ENCODE measurements around the gene GAS7. TPM values are rescaled to one million over a fixed set of nuclear protein-coding genes. Genes with fewer than 3 reads are reported as not detected.
"Not testable (repeated sequence)": the region's sequence is repeated elsewhere in the genome, so short reads cannot be mapped to it uniquely, and the experiment has no call there.

The GAS7 gene
- total RNA-seq, 6 experiments from 2014 or later, result 1.6 to 7.1 (median 2.7) TPM

DNA sequence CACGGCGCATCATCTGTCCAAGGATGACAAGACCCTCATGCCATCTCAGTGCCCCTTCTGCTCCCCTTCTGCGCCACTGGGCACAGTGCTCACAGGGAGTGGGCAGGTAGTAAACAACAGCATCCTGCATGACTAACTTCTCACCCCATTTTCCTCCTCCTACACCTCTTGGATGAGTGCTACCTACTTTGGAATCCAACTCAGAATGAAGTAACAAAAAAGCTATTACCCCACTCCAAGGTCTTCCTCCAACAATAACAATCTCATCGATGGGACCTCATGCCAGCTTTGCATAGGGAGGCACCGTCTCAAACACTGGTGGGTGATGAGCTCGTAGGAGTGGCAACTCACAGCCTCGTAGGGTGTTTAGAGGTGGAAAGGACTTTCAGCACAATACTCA, 194.7 kb downstream of the GAS7 start:
- no peaks in the 10 kb centered on the region for H3K9me3 ChIP-seq
- H3K27me3 ChIP-seq, result no peaks in the 10 kb centered on the region
- TF ChIP-seq, protein P1, sequence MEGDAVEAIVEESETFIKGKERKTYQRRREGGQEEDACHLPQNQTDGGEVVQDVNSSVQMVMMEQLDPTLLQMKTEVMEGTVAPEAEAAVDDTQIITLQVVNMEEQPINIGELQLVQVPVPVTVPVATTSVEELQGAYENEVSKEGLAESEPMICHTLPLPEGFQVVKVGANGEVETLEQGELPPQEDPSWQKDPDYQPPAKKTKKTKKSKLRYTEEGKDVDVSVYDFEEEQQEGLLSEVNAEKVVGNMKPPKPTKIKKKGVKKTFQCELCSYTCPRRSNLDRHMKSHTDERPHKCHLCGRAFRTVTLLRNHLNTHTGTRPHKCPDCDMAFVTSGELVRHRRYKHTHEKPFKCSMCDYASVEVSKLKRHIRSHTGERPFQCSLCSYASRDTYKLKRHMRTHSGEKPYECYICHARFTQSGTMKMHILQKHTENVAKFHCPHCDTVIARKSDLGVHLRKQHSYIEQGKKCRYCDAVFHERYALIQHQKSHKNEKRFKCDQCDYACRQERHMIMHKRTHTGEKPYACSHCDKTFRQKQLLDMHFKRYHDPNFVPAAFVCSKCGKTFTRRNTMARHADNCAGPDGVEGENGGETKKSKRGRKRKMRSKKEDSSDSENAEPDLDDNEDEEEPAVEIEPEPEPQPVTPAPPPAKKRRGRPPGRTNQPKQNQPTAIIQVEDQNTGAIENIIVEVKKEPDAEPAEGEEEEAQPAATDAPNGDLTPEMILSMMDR (IDR thresholded peaks at IDR 0.05), result no peak
- TF ChIP-seq POLR2A (IDR thresholded peaks at IDR 0.05), result no peak
- no peaks in the 10 kb centered on the region for H3K36me3 ChIP-seq
- H3K4me1 ChIP-seq, result no peaks in the 10 kb centered on the region
- WGBS (ENCODE audit: insufficient coverage, low coverage, low lambda C conversion rate, missing lambda C conversion rate), result 52% methylated on average over 5 of the region's 7 CpGs
- no peak overlapping the region for H3K4me3 ChIP-seq
- intact Hi-C loops (cut with DNase I), result no loop called here
- no peak for DNase-seq
- no peak for ATAC-seq
- H3K27ac ChIP-seq, result no peak overlapping the region

DNA sequence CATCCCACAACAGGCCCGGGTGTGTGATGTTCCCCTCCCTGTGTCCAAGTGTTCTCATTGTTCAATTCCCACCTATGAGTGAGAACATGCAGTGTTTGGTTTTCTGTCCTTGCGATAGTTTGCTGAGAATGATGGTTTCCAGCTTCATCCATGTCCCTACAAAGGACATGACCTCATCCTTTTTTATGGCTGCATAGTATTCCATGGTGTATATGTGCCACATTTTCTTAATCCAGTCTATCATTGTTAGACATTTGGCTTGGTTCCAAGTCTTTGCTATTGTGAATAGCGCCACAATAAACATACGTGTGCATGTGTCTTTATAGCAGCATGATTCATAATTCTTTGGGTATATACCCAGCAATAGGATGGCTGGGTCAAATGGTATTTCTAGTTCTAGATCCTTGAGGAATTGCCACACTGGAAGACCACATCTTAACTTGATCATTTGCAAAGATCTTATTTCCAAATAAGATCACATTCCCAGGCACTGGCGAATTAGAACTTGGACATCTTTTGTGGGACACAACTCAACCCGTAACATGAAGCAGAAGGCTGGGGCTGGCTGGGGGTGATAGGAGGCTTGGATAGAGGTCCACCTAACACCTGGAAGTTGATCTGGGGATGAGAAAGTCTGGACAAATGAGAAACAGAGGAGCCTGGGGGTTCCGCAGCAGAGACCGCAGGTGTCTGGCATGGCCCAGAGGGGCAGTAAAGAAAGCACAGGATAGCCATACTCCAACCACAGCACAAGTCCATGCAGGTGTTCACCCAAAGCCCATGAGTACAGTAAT, 195.6 kb downstream of the GAS7 start:
- DNase-seq; H3K4me1 ChIP-seq; H3K27ac ChIP-seq; H3K36me3 ChIP-seq; intact Hi-C loops (cut with DNase I); H3K4me3 ChIP-seq; H3K9me3 ChIP-seq; H3K27me3 ChIP-seq; ATAC-seq: not testable (repeated sequence)
- 93% methylated on average over 6 of the region's 8 CpGs for WGBS (ENCODE audit: insufficient coverage, low coverage, low lambda C conversion rate, missing lambda C conversion rate)

DNA sequence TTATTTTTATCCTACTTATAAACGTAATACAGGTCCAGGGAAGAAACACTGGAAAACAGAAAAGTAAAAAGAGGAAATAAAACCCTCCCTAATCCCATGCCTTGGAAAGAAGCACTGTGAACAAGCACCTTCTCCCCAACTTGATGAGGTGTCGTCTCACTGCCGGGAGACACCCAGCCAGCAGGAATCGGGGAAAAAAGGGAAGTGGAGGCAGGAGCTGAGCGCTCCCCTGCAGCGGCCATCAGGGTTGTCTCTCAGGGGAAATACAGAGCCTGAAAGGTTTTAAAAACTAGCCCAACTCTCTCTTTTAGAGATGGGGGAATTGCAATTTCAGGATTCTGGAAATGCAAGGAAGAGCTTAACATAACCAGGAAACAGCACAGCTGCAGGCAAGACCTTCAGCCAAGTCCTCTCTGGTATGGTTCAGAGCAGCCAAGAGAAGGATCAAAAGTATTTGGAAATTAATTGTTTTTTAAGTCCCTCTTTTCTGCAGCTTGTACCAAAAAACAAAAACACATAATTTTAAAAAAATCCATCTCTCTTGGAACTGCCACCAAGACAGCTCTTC, 197.0 kb downstream of the GAS7 start:
- 34% methylated on average over 5 of the region's 6 CpGs for WGBS (ENCODE audit: insufficient coverage, low coverage, low lambda C conversion rate, missing lambda C conversion rate)
- intact Hi-C loops (cut with DNase I), result no loop called here
- no peaks in the 10 kb centered on the region for H3K9me3 ChIP-seq
- ATAC-seq, result no peak
- TF ChIP-seq, protein P1 (IDR thresholded peaks at IDR 0.05), result no peak
- no peak for TF ChIP-seq POLR2A (IDR thresholded peaks at IDR 0.05)
- H3K4me3 ChIP-seq, result no peak overlapping the region
- no peaks in the 10 kb centered on the region for H3K36me3 ChIP-seq
- no peak for DNase-seq
- no peak overlapping the region for H3K27ac ChIP-seq
- H3K4me1 ChIP-seq, result no peaks in the 10 kb centered on the region
- H3K27me3 ChIP-seq, result no peaks in the 10 kb centered on the region

DNA sequence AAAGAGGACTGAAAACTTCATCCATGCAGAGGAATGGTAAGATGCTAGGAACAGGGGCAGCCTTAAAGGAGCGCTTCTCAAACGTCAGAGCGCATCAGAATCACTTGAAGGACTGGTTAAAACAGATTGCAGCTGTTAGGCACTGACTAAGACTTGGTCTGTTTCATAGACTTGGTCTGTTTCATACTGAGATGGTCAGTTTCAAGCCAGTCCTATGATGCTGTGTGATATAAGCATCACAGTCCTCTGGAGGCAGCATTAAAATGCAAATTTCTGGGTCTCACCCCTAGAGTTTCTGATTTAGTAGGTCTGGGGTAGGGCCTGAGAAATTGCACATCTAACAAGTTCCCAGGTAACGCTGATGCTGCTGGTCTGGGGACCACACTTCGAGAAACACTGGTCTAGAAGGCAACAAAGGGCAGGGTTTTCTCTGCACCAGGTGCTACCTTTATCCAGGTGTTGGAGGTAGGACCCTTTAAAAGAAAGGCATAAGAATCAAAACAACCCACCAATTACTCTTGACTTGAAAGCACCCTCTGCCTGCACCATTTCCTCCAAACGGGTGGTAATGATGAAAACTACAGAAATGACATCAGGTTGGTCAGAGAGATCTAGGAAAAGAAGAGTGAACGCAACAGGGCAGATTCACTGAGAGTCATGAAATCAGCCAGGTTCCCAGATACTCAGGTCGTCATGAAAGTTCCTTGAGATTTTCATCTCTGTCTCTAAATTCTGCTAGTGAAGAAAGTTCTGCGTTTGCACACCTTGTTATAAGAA, 198.3 kb downstream of the GAS7 start:
- 49% methylated on average over 8 of the region's 9 CpGs for WGBS (ENCODE audit: insufficient coverage, low coverage, low lambda C conversion rate, missing lambda C conversion rate)
- TF ChIP-seq, protein P1 (IDR thresholded peaks at IDR 0.05), result no peak
- no peak for TF ChIP-seq POLR2A (IDR thresholded peaks at IDR 0.05)
- no peaks in the 10 kb centered on the region for H3K9me3 ChIP-seq
- no peak for DNase-seq
- no peak for ATAC-seq
- intact Hi-C loops (cut with DNase I), result no loop called here
- no peak overlapping the region for H3K27ac ChIP-seq
- no peaks in the 10 kb centered on the region for H3K27me3 ChIP-seq
- no peaks in the 10 kb centered on the region for H3K4me1 ChIP-seq
- H3K36me3 ChIP-seq, result no peaks in the 10 kb centered on the region
- H3K4me3 ChIP-seq, result no peak overlapping the region

DNA sequence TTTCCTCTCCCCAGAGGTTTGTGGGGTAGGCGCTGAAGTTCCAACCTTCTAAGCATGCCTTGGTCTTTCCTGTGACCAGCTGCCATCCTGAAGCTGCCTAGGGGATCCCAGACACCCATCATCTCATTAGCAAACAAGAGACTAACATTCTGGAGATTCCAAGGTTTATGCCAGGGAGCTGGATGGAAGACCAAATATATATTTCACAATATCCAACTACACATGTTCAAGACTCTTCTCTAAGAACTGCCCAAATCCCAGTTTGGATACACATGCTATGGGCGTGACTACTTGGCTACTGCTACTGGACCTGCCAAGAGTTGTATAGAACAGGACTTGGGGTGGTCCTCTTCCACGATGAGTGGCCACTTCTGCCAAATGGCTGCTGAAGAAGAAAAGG, 200.3 kb downstream of the GAS7 start:
- TF ChIP-seq, protein P1 (IDR thresholded peaks at IDR 0.05), result no peak
- TF ChIP-seq POLR2A (IDR thresholded peaks at IDR 0.05), result no peak
- Histone ChIP-seq H3K27ac (no peak overlapping the region), H3K4me1 (no peaks in the 10 kb centered on the region), H3K4me3 (no peak overlapping the region), H3K27me3 (no peaks in the 10 kb centered on the region), H3K36me3 (no peaks in the 10 kb centered on the region), H3K9me3 (no peaks in the 10 kb centered on the region)
- intact Hi-C loops (cut with DNase I), result no loop called here
- ATAC-seq, result no peak
- 36% methylated on average over 2 of the region's 3 CpGs for WGBS (ENCODE audit: insufficient coverage, low coverage, low lambda C conversion rate, missing lambda C conversion rate)
- DNase-seq, result no peak
